GM10266 (cell line): ENCODE results near the gene TNIP3.

Experiments used
- DNase-seq: peaks from one replicate; pipeline ENCODE4 v3.0.0; 2012; ENCODE audit errors: extremely low spot score
- CTCF ChIP-seq: IDR thresholded peaks from 2 replicates; pipeline ENCODE4 v1.5.1; 2012; ENCODE audit warnings: mild to moderate bottlenecking, low read depth; ENCODE audit not compliant: control insufficient read depth, insufficient read depth; ENCODE audit errors: missing control alignments

The TNIP3 gene

GRCh38 chr4:121138039-121138825 is 25.9 kb downstream of the TNIP3 start:
- no peak for TF ChIP-seq CTCF
- DNase-seq, result peak; percentile 17

- DNase-seq, result no peak
- no peak for TF ChIP-seq CTCF
These were observed 33.8 kb downstream of the TNIP3 start for GRCh38 chr4:121130326-121130660.

- TF ChIP-seq CTCF, result no peak
- DNase-seq, result no peak
These were observed 34.4 kb downstream of the TNIP3 start for GRCh38 chr4:121129606-121130325.

DNA sequence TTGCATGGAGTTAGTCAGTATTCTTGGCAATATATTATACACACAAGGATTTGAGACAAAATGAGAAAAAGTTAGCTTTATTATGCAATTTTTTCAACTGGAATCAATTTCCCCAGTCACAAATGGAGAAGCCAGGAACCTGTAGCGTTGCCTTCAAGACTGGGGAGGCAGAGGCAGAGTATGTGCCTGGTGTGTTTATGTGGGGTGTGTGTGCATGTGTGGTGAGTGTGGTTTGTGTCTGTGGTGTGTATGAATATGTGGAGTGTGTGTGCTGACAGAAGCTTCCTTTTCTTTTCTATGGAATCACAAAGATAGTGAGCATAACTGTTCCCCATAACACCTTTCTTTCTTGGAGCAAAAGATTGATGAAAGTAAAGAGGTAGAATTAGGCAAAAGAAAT is 37.0 kb downstream of the TNIP3 start:
- DNase-seq, result no peak
- no peak for TF ChIP-seq CTCF

DNA sequence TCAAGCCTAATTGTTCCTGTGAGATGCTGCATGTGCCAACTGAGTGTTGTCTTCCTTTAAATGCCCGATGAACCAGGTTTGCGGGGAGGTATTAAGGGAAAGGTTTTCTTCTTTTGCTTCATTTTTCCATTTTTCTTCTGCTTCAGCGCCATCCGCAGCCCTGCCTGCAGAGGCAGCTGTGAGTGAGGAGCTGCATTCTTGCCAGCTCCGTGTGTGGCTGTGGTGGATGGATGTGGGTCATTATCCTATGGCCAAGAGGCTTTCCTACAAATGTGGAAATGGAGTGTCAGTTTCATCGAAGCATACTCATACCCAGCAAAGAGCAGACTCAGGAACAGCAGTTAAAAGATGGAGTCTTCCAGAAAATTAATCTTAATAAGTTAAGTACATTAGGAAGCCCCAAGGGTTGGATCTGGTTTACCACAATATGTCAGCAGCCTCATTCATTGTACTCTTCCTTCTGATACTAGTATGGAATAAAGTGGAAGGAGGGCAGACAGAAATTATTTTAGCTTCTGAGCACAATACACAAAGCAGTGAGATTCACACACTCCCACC is 37.6 kb downstream of the TNIP3 start:
- no peak for TF ChIP-seq CTCF
- no peak for DNase-seq

DNA sequence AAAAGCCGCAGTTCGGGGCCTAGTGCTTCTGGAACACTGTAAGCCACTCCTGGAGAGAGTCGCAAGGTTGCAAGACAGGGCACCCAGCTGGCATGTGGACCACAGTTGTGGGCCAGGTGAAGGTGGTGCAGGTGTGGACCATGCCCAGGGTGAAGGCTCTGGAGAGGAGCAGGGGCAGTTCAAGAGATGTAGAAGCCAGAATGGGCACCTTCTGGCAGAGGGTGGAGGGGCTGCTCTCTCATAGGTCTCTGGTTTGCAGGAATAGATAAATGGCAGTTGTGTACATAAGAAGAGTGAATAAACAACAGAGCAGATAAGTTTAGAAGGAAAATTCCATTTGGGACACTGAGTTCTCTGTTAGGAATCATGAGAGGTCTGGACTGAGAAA is 38.6 kb downstream of the TNIP3 start:
- no peak for TF ChIP-seq CTCF
- no peak for DNase-seq

- no peak for TF ChIP-seq CTCF
- DNase-seq, result no peak
These were observed 41.5 kb downstream of the TNIP3 start for GRCh38 chr4:121122661-121123060.
